Stomach (tissue), 9 donors: Measurements from ENCODE around the gene FBXO7. TPM values are rescaled to one million over a fixed set of nuclear protein-coding genes. Genes with fewer than 3 reads are reported as not detected.

Source experiments
- DNase-seq, 2 donors: peaks; one replicate each; pipeline versions ENCODE4 v3.0.0 to v3.0.0-alpha.2; 2013 to 2019
- H3K27ac ChIP-seq, 5 donors: fragments of 200-600 bp in 4 of 5; sonication (generic) in 4 of 5; one replicate each; pipeline ENCODE4 v1.5.1; 2013 to 2019; ENCODE audit warnings: mild to moderate bottlenecking in 1 of 5, moderate library complexity in 1 of 5
- H3K27me3 ChIP-seq, 3 donors: fragments of 200-600 bp; sonication (generic); one replicate each; pipeline ENCODE4 v1.5.1; 2017 to 2019; ENCODE audit warnings: mixed run types in 1 of 3
- H3K36me3 ChIP-seq, 4 donors: fragments of 200-600 bp; sonication (generic); 1 replicate in 3 of 4; 2 replicates in 1 of 4; pipeline ENCODE4 v1.5.1; 2016 to 2019
- H3K4me1 ChIP-seq, 4 donors: fragments of 200-600 bp; sonication (generic); one replicate each; pipeline ENCODE4 v1.5.1; 2016 to 2019
- H3K4me3 ChIP-seq, 4 donors: fragments of 200-600 bp; sonication (generic) in 3 of 4; one replicate each; pipeline ENCODE4 v1.5.1; 2016 to 2019; ENCODE audit warnings: mild to moderate bottlenecking in 1 of 4
- H3K9me3 ChIP-seq, 4 donors: fragments of 200-600 bp; sonication (generic); one replicate each; pipeline ENCODE4 v1.5.1; 2016 to 2019
- EP300 ChIP-seq: sonication (generic); formaldehyde crosslinking; IDR thresholded peaks from one replicate; pipeline ENCODE4 v1.6.1; 2017; ENCODE audit warnings: antibody characterized with exemption
- POLR2A ChIP-seq, 4 donors: fragments of 450-650 bp; IDR thresholded peaks; one replicate each; pipeline ENCODE4 v1.6.1; 2016; ENCODE audit warnings: antibody characterized with exemption in 4 of 4, control low read depth in 2 of 4, mild to moderate bottlenecking in 1 of 4, moderate library complexity in 1 of 4
- POLR2AphosphoS5 ChIP-seq, 3 donors: sonication (generic); formaldehyde crosslinking; IDR thresholded peaks; one replicate each; pipeline ENCODE4 v1.6.1; 2016; ENCODE audit warnings: antibody characterized with exemption in 3 of 3
- WGBS, 5 donors: extraction: QIAGEN DNeasy Blood & Tissue Kit in 3 of 5; methylation state at CpG; one replicate each; pipeline versions ENCODE4 v1.1.5 to v1.1.7; 2013 to 2018; 5-methylcytosine and 5-hydroxymethylcytosine counted together
- intact Hi-C: fragments of 100-400 bp; cut with DNase I; formaldehyde crosslinking; loops from one replicate; pipeline ENCODE4 v1.15.1; 2023; ENCODE audit warnings: low total_unique reads
- polyA plus RNA-seq, 3 donors: library from polyadenylated mRNA; stranded (reverse); fragments of 200-250 nt; gene quantifications; one replicate each; pipeline ENCODE4 v1.2.3, GENCODE V29; 2013
- total RNA-seq, 5 donors: library from RNA; depleted of rRNA; stranded (reverse); fragments of >200 nt; gene quantifications; one replicate each; pipeline versions ENCODE4 v1.1.0 to v1.2.3, GENCODE V29; 2014 to 2016
- TF ChIP-seq, protein P1 (sequence below), 7 experiments: fragments of 450-650 bp in 4 of 7; fragments of 200-600 bp in 3 of 7; sonication (generic) in 3 of 7; IDR thresholded peaks; one replicate each; pipeline ENCODE4 v1.5.1; 2016 to 2019; ENCODE audit warnings: antibody characterized with exemption in 7 of 7, control low read depth in 2 of 7, mild to moderate bottlenecking in 1 of 7
- donor health status: healthy with polysubstance abuse.
- donor health status: Bipolar disorder and iron deficiency.
- donor health status: healthy.

FBXO7 gene
- total and polyA plus RNA-seq, 8 donors, result 44.9 to 132 (median 65.9) TPM

DNA sequence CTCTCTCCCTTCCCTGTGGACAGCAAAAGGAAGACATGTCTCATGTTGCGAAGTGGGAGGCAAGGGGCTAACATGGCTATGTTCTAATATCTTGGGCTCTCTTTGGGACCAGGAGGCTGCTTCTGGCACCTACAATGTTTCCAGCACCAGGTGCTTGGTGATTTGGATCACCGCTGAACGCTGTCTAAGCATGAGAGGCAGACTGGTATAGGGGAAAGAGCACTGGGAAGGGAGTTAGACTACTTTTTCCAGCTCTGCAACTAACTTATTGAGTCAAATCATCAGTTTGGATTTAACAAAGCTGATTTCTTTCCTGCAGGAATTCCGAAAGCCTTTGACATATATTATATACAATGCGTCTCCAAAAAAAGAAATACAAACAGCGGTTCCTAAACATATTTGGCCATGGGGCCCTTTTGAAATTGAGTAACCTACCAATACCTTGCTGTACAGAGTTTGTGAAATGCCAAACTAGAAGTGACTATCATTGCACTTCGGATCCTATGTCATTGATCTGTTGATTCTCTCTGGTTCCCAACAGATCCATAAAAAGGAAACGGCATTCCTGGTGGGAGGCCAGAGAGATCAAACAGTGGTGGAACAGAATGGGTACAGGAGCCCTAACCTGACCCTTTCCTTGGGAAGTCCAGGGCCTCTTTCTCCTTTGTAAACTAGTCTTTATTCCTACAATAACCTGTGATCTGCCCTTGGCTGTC, 37.8 kb downstream of the FBXO7 start:
- no peak for DNase-seq
- H3K27ac ChIP-seq, result no peak overlapping the region
- 89 to 97% (median 91%) methylated on average over 8 of the region's 8 CpGs for WGBS, 5 donors
- peaks cover 0 to 5% (median 2%) of the 10 kb centered on the region in 4 donors for H3K9me3 ChIP-seq
- TF ChIP-seq POLR2AphosphoS5 (IDR thresholded peaks at IDR 0.05), result no peak
- no peak for TF ChIP-seq EP300
- TF ChIP-seq, protein P1, sequence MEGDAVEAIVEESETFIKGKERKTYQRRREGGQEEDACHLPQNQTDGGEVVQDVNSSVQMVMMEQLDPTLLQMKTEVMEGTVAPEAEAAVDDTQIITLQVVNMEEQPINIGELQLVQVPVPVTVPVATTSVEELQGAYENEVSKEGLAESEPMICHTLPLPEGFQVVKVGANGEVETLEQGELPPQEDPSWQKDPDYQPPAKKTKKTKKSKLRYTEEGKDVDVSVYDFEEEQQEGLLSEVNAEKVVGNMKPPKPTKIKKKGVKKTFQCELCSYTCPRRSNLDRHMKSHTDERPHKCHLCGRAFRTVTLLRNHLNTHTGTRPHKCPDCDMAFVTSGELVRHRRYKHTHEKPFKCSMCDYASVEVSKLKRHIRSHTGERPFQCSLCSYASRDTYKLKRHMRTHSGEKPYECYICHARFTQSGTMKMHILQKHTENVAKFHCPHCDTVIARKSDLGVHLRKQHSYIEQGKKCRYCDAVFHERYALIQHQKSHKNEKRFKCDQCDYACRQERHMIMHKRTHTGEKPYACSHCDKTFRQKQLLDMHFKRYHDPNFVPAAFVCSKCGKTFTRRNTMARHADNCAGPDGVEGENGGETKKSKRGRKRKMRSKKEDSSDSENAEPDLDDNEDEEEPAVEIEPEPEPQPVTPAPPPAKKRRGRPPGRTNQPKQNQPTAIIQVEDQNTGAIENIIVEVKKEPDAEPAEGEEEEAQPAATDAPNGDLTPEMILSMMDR (IDR thresholded peaks at IDR 0.05), result no peak
- TF ChIP-seq POLR2A (IDR thresholded peaks at IDR 0.05), result no peak
- no peaks in the 10 kb centered on the region for H3K27me3 ChIP-seq
- H3K4me3 ChIP-seq, result no peak overlapping the region
- intact Hi-C loops, result no loop called here
- H3K36me3 ChIP-seq, result peaks cover 0 to 21% (median 0%) of the 10 kb centered on the region in 4 donors
- H3K4me1 ChIP-seq, result no peaks in the 10 kb centered on the region

DNA sequence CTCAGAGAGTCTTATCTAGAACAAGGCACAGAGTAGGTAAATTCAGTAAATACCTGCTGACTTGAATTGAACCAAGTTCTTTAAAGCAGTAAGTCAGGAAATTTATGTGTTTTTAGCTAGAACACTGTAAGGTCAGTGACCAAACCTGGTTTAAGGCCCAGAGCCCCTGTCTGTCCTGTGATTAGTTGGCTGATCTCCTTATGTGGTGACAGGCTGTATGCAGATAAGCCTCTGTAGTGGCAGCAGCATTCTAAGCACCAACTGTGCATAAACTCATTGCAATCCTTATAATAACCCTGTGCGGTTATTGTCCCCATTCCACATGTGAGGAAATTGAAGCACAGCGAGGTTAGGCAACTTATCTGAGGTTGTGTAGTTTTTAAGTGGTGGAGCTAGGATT, 40.5 kb downstream of the FBXO7 start:
- DNase-seq, result no peak
- Histone ChIP-seq H3K27me3 (no peaks in the 10 kb centered on the region), H3K9me3 (peaks cover 0 to 12% (median 5%) of the 10 kb centered on the region in 4 donors), H3K4me3 (no peak overlapping the region), H3K4me1 (no peaks in the 10 kb centered on the region), H3K36me3 (peaks cover 0 to 22% (median 3%) of the 10 kb centered on the region in 4 donors), H3K27ac (no peak overlapping the region)
- TF ChIP-seq POLR2AphosphoS5 (IDR thresholded peaks at IDR 0.05), result no peak
- TF ChIP-seq, protein P1 (IDR thresholded peaks at IDR 0.05), result no peak
- no peak for TF ChIP-seq POLR2A (IDR thresholded peaks at IDR 0.05)
- no peak for TF ChIP-seq EP300
- intact Hi-C loops, result no loop called here
- WGBS, 5 donors, result 97 to 100% (median 97%) methylated on average over 2 of the region's 2 CpGs

DNA sequence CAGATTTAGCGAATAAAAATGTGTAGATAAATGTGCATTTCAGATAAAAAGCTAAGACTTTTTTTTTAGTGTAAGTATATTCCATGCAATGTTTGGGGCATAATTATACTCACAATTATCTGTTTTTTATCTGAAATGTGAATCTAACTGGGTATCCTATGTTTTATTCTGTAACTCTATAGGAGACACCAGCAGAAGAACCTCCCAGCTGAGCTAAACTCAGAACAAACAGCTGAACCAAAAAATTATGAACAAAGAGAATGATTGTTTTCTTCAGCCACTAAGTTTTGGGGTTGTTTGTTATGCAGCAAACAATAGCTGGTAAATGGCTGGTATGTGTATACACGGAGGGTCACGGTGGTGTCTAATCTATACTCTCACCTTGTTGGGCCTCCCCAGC, 42.9 kb downstream of the FBXO7 start:
- Histone ChIP-seq H3K36me3 (peaks cover 0 to 14% (median 3%) of the 10 kb centered on the region in 4 donors), H3K27me3 (no peaks in the 10 kb centered on the region), H3K4me1 (no peaks in the 10 kb centered on the region), H3K27ac (no peak overlapping the region), H3K9me3 (peaks cover 0 to 12% (median 5%) of the 10 kb centered on the region in 4 donors), H3K4me3 (no peak overlapping the region)
- WGBS, 5 donors, result 94 to 98% (median 94%) methylated on average over 3 of the region's 3 CpGs
- DNase-seq, result no peak
- TF ChIP-seq, protein P1 (IDR thresholded peaks at IDR 0.05), result no peak
- no peak for TF ChIP-seq POLR2AphosphoS5 (IDR thresholded peaks at IDR 0.05)
- TF ChIP-seq POLR2A (IDR thresholded peaks at IDR 0.05), result no peak
- TF ChIP-seq EP300, result no peak
- intact Hi-C loops, result no loop called here

DNA sequence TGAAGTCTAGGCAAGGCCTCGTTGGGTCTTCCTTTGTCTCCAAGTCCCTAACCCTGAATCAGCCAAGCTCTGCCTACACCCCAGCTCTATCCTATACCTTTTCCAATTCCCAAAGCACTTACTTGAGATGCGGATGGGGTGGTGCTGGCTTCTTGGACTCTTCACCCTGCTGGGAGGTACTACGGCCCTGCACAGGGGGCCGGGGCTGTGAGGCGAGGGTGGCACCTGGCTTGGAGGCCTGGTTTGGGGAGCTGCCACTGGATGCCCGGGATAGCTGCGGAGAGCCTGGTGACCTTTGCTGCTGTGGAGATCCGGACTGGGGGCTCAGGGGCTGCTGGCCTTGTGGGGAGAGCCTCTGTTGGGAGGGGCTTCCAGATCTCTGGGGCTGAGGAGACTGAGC, 43.3 kb downstream of the FBXO7 start:
- Histone ChIP-seq H3K9me3 (peaks cover 0 to 12% (median 5%) of the 10 kb centered on the region in 4 donors), H3K27ac (no peak overlapping the region), H3K36me3 (peaks cover 0 to 14% (median 3%) of the 10 kb centered on the region in 4 donors), H3K4me3 (no peak overlapping the region), H3K27me3 (no peaks in the 10 kb centered on the region), H3K4me1 (no peaks in the 10 kb centered on the region)
- 93 to 96% (median 95%) methylated on average over 8 of the region's 8 CpGs for WGBS, 5 donors
- no peak for DNase-seq
- intact Hi-C loops, result no loop called here
- TF ChIP-seq POLR2A (IDR thresholded peaks at IDR 0.05) (no peak), EP300 (no peak), POLR2AphosphoS5 (IDR thresholded peaks at IDR 0.05) (no peak)
- TF ChIP-seq, protein P1 (IDR thresholded peaks at IDR 0.05), result no peak
